Measurements from ENCODE around the gene DUSP28.

DNA sequence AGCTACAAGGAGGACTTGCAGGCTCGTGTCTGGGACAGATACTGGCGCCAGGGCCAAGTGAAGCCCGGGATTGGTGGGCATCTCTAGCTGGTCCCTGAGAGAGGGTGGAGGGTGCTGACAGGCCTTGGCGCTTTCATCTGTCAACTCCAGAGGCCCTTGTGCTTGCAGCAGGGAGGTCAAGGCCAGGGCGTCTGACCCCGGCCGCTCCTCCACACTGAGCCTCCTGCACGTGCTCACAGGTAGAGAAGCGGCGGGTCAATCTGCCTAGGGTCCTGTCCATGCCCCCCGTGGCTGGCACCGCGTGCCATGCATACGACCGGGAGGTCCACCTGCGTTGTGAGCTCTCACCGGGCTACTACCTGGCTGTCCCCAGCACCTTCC is 35.9 kb downstream of the DUSP28 start:
- TF ChIP-seq, protein P1, sequence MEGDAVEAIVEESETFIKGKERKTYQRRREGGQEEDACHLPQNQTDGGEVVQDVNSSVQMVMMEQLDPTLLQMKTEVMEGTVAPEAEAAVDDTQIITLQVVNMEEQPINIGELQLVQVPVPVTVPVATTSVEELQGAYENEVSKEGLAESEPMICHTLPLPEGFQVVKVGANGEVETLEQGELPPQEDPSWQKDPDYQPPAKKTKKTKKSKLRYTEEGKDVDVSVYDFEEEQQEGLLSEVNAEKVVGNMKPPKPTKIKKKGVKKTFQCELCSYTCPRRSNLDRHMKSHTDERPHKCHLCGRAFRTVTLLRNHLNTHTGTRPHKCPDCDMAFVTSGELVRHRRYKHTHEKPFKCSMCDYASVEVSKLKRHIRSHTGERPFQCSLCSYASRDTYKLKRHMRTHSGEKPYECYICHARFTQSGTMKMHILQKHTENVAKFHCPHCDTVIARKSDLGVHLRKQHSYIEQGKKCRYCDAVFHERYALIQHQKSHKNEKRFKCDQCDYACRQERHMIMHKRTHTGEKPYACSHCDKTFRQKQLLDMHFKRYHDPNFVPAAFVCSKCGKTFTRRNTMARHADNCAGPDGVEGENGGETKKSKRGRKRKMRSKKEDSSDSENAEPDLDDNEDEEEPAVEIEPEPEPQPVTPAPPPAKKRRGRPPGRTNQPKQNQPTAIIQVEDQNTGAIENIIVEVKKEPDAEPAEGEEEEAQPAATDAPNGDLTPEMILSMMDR (IDR thresholded peaks at IDR 0.05; ENCODE audit: low read depth, low read length, missing input control) = no peak
- TF ChIP-seq TAF1 (conservative IDR thresholded peaks at IDR 0.05) (no peak), EGR1 (IDR thresholded peaks at IDR 0.05; ENCODE audit: low read depth in 2 of 2) (no peak), JUND (IDR thresholded peaks at IDR 0.05) (no peak), FOXA1 (IDR thresholded peaks at IDR 0.05) (no peak), SP1 (IDR thresholded peaks at IDR 0.05) (no peak), YY1 (IDR thresholded peaks at IDR 0.05) (no peak), GABPA (IDR thresholded peaks at IDR 0.05 in 1 of 2, conservative IDR thresholded peaks at IDR 0.05 in 1 of 2) (no peak)
- TF ChIP-seq, protein P2, sequence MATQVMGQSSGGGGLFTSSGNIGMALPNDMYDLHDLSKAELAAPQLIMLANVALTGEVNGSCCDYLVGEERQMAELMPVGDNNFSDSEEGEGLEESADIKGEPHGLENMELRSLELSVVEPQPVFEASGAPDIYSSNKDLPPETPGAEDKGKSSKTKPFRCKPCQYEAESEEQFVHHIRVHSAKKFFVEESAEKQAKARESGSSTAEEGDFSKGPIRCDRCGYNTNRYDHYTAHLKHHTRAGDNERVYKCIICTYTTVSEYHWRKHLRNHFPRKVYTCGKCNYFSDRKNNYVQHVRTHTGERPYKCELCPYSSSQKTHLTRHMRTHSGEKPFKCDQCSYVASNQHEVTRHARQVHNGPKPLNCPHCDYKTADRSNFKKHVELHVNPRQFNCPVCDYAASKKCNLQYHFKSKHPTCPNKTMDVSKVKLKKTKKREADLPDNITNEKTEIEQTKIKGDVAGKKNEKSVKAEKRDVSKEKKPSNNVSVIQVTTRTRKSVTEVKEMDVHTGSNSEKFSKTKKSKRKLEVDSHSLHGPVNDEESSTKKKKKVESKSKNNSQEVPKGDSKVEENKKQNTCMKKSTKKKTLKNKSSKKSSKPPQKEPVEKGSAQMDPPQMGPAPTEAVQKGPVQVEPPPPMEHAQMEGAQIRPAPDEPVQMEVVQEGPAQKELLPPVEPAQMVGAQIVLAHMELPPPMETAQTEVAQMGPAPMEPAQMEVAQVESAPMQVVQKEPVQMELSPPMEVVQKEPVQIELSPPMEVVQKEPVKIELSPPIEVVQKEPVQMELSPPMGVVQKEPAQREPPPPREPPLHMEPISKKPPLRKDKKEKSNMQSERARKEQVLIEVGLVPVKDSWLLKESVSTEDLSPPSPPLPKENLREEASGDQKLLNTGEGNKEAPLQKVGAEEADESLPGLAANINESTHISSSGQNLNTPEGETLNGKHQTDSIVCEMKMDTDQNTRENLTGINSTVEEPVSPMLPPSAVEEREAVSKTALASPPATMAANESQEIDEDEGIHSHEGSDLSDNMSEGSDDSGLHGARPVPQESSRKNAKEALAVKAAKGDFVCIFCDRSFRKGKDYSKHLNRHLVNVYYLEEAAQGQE (IDR thresholded peaks at IDR 0.05) = no peak
- TF ChIP-seq, protein P3, sequence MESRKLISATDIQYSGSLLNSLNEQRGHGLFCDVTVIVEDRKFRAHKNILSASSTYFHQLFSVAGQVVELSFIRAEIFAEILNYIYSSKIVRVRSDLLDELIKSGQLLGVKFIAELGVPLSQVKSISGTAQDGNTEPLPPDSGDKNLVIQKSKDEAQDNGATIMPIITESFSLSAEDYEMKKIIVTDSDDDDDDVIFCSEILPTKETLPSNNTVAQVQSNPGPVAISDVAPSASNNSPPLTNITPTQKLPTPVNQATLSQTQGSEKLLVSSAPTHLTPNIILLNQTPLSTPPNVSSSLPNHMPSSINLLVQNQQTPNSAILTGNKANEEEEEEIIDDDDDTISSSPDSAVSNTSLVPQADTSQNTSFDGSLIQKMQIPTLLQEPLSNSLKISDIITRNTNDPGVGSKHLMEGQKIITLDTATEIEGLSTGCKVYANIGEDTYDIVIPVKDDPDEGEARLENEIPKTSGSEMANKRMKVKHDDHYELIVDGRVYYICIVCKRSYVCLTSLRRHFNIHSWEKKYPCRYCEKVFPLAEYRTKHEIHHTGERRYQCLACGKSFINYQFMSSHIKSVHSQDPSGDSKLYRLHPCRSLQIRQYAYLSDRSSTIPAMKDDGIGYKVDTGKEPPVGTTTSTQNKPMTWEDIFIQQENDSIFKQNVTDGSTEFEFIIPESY (IDR thresholded peaks at IDR 0.05) = no peak
